Naive thymus-derived CD4-positive, alpha-beta T cell (primary cell): ENCODE measurements around the gene ARSG. TPM values are rescaled to one million over a fixed set of nuclear protein-coding genes. Genes with fewer than 3 reads are reported as not detected.
"Not testable (repeated sequence)": the region's sequence is repeated elsewhere in the genome, so short reads cannot be mapped to it uniquely, and the experiment has no call there.

Source experiments
- ATAC-seq: fragments of 150-1000 bp; cut with Tn5 transposase; 2 replicates; pipeline ENCODE4 v1.10.0; 2021; ENCODE audit warnings: mild to moderate bottlenecking, moderate library complexity
- CTCF ChIA-PET: fragments of 350-600 bp; sonication (Branson Sonifier 250); formaldehyde crosslinking; loops from one replicate; lab custom pipeline; 2021; ENCODE audit warnings: antibody characterized with exemption; lab: Charles Lee
- POLR2A ChIA-PET: fragments of 350-600 bp; sonication (Branson Sonifier 250); formaldehyde crosslinking; loops from one replicate; lab custom pipeline; 2021; ENCODE audit warnings: antibody characterized with exemption, inconsistent platforms; lab: Charles Lee
- DNase-seq, 9 donors: peaks; one replicate each; pipeline versions ENCODE4 v3.0.0 to v3.0.0-alpha.2; 2020 to 2022; ENCODE audit warnings: mixed read lengths in 1 of 9
- H3K27ac ChIP-seq: one replicate; pipeline ENCODE4 v1.7.0; 2013; ENCODE audit warnings: mild to moderate bottlenecking, low read depth, low read length, moderate library complexity
- H3K27me3 ChIP-seq, 2 donors: one replicate each; pipeline ENCODE4 v1.7.0; 2013; ENCODE audit warnings: low read length in 2 of 2, mild to moderate bottlenecking in 2 of 2, moderate library complexity in 2 of 2; ENCODE audit not compliant: control insufficient read depth in 2 of 2, insufficient read depth in 2 of 2
- H3K36me3 ChIP-seq, 3 experiments: 1 replicate in 2 of 3; 2 replicates in 1 of 3; pipeline ENCODE4 v1.7.0; 2013; ENCODE audit warnings: low read length in 3 of 3, mild to moderate bottlenecking in 3 of 3, moderate library complexity in 1 of 3; ENCODE audit not compliant: insufficient read depth in 3 of 3, control insufficient read depth in 2 of 3
- H3K4me1 ChIP-seq, 2 donors: one replicate each; pipeline ENCODE4 v1.7.0; 2013; ENCODE audit warnings: low read length in 2 of 2, mild to moderate bottlenecking in 2 of 2, moderate library complexity in 1 of 2; ENCODE audit not compliant: control insufficient read depth in 2 of 2, insufficient read depth in 2 of 2
- H3K4me3 ChIP-seq: 2 replicates; pipeline ENCODE4 v1.7.0; 2013; ENCODE audit warnings: mild to moderate bottlenecking, low read length
- H3K9me3 ChIP-seq, 3 experiments: 1 replicate in 2 of 3; 2 replicates in 1 of 3; pipeline ENCODE4 v1.7.0; 2013; ENCODE audit warnings: low read length in 3 of 3; ENCODE audit not compliant: control insufficient read depth in 2 of 3
- H3K27ac Mint-ChIP-seq, 9 donors: one replicate each; pipeline ENCODE4 v1.8.0; 2020 to 2022; ENCODE audit warnings: mixed read lengths in 9 of 9, mild to moderate bottlenecking in 8 of 9, moderate library complexity in 5 of 9, inconsistent platforms in 2 of 9
- H3K27me3 Mint-ChIP-seq, 5 donors: one replicate each; pipeline ENCODE4 v1.8.0; 2021 to 2022; ENCODE audit warnings: mixed read lengths in 5 of 5, mild to moderate bottlenecking in 1 of 5
- H3K36me3 Mint-ChIP-seq, 5 donors: one replicate each; pipeline ENCODE4 v1.8.0; 2020 to 2022; ENCODE audit warnings: mixed read lengths in 5 of 5, mild to moderate bottlenecking in 3 of 5, inconsistent platforms in 1 of 5
- H3K4me1 Mint-ChIP-seq, 7 donors: one replicate each; pipeline ENCODE4 v1.8.0; 2020 to 2022; ENCODE audit warnings: mixed read lengths in 7 of 7, mild to moderate bottlenecking in 3 of 7, inconsistent platforms in 1 of 7
- H3K4me3 Mint-ChIP-seq, 10 donors: one replicate each; pipeline ENCODE4 v1.8.0; 2020 to 2022; ENCODE audit warnings: mild to moderate bottlenecking in 10 of 10, mixed read lengths in 10 of 10, moderate library complexity in 6 of 10, inconsistent platforms in 2 of 10
- H3K9me3 Mint-ChIP-seq, 11 donors: one replicate each; pipeline ENCODE4 v1.8.0; 2020 to 2022; ENCODE audit warnings: mixed read lengths in 11 of 11, mild to moderate bottlenecking in 4 of 11, inconsistent platforms in 1 of 11, moderate library complexity in 1 of 11
- intact Hi-C, 2 donors: fragments of 100-400 bp; cut with micrococcal nuclease; formaldehyde crosslinking; loops; one replicate each; pipeline ENCODE4 v1.15.1; 2023
- polyA plus RNA-seq, 2 donors: library from polyadenylated mRNA; unstranded; fragments of 300-500 nt; fragmentation: Illumina TruSeq; gene quantifications; one replicate each; pipeline ENCODE4 v1.2.3, GENCODE V29; 2021
- total RNA-seq, 6 experiments: library from RNA in 5 of 6; stranded (reverse) in 5 of 6; gene quantifications; 1 replicate in 5 of 6; 2 replicates in 1 of 6; pipeline ENCODE4 v1.2.3 and lab custom pipeline; 2021 to 2026

ARSG gene
- total and polyA plus RNA-seq, 7 experiments from 2014 or later, result 7.3 to 20.0 (median 12.6) TPM

DNA sequence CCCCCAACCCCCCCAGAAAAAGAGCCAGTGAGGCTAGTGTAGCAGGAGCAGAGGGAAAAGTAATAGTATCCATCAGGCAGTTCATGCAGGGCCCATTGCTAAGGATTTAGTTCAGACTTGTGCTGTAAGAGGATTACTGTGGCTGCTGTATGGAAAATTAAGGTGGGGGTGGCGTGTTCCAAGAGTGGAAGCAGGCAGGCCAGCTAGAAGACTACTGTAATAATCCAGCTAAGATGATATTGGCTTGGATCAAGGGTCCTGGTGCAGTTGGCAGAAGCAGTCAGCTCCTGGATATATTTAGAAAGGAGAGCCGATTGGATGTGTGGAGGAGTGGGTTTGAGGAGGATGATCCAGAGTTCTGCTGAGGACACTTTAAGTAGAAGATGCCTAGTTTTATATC lies 28.8 kb upstream of the ARSG start:
- H3K36me3 ChIP-seq, H3K27ac ChIP-seq, H3K9me3 Mint-ChIP-seq, H3K4me3 ChIP-seq, H3K9me3 ChIP-seq, H3K27me3 ChIP-seq, H3K27me3 Mint-ChIP-seq, DNase-seq, ATAC-seq: not testable (repeated sequence)
- H3K4me1 Mint-ChIP-seq, result peaks cover 20 to 61% (median 47%) of the 10 kb centered on the region in 7 donors
- peak overlapping the region in 1 of 10 donors; percentile 41 for H3K4me3 Mint-ChIP-seq
- intact Hi-C loops, result loop anchor here (2.0 to 10.0 kb wide), 3 partner anchors 35 to 502 kb away; no protein-coding TSS in a partner anchor
- H3K4me1 ChIP-seq, result peaks cover 38 to 42% of the 10 kb centered on the region in 2 donors
- peak overlapping the region in 4 of 9 donors; percentile 3 to 64 (median 56) for H3K27ac Mint-ChIP-seq
- H3K36me3 Mint-ChIP-seq, result peaks cover 0 to 12% (median 2%) of the 10 kb centered on the region in 5 donors
- ChIA-PET POLR2A (interaction anchor here (0.6 to 3.7 kb wide), 4 partner anchors 18 to 201 kb away, joined by 4 to 28 read pairs (median 14); partner anchors contain the start of genes ARSG and SLC16A6), CTCF (interaction anchor here (0.6 to 4.6 kb wide), 18 partner anchors 24 to 206 kb away, joined by 3 to 45 read pairs (median 4); partner anchors contain the start of genes ARSG and SLC16A6)

GRCh38 chr17:68263101-68263681 lies 28.1 kb upstream of the ARSG start:
- not testable (repeated sequence) for H3K27ac ChIP-seq, H3K27me3 ChIP-seq, H3K9me3 ChIP-seq, H3K4me3 ChIP-seq, H3K27me3 Mint-ChIP-seq, H3K36me3 ChIP-seq, H3K9me3 Mint-ChIP-seq
- ChIA-PET CTCF (interaction anchor here (0.5 to 4.6 kb wide), 16 partner anchors 10 to 203 kb away, joined by 3 to 45 read pairs (median 4); partner anchors contain the start of genes ARSG and SLC16A6), POLR2A (interaction anchor here (0.6 to 3.7 kb wide), 6 partner anchors 16 to 184 kb away, joined by 3 to 28 read pairs (median 6); partner anchors contain the start of genes AMZ2, ARSG and SLC16A6)
- Mint-ChIP-seq H3K4me1 (peaks cover 17 to 57% (median 43%) of the 10 kb centered on the region in 7 donors), H3K27ac (peak overlapping the region; percentile 3 to 85 (median 52)), H3K36me3 (peaks cover 0 to 12% (median 3%) of the 10 kb centered on the region in 5 donors), H3K4me3 (peak overlapping the region in 2 of 10 donors; percentile 30 to 39)
- ATAC-seq (peak; percentile 52), DNase-seq (peak in 6 of 9 donors; percentile 20 to 65 (median 46))
- intact Hi-C loops, result loop anchor here (1.0 to 10.0 kb wide), 9 partner anchors 29 to 502 kb away; no protein-coding TSS in a partner anchor
- peaks cover 31 to 35% of the 10 kb centered on the region in 2 donors for H3K4me1 ChIP-seq

GRCh38 chr17:68265833-68266232 lies 25.5 kb upstream of the ARSG start:
- Mint-ChIP-seq H3K36me3 (peaks cover 3 to 25% (median 9%) of the 10 kb centered on the region in 5 donors), H3K4me1 (peaks cover 9 to 37% (median 23%) of the 10 kb centered on the region in 7 donors), H3K27ac (peak overlapping the region in 2 of 9 donors; percentile 4 to 13)
- not testable (repeated sequence) for H3K9me3 Mint-ChIP-seq, H3K9me3 ChIP-seq, H3K27ac ChIP-seq, H3K27me3 ChIP-seq, H3K4me3 Mint-ChIP-seq, DNase-seq, H3K27me3 Mint-ChIP-seq, H3K4me3 ChIP-seq, H3K36me3 ChIP-seq, ATAC-seq
- intact Hi-C loops, result loop anchor here in 1 of 2 donors (10.0 kb wide), 1 partner anchor 499 kb away; no protein-coding TSS in a partner anchor
- peaks cover 9 to 12% of the 10 kb centered on the region in 2 donors for H3K4me1 ChIP-seq
- ChIA-PET POLR2A (interaction anchor here (0.6 to 3.7 kb wide), 4 partner anchors 18 to 61 kb away, joined by 3 to 28 read pairs (median 4); partner anchors contain the start of genes AMZ2, ARSG and SLC16A6), CTCF (interaction anchor here (0.6 to 4.6 kb wide), 9 partner anchors 8 to 198 kb away, joined by 3 to 45 read pairs (median 3); no protein-coding TSS in a partner anchor)

- Histone ChIP-seq H3K9me3 (no peaks in the 10 kb centered on the region), H3K27ac (no peak overlapping the region), H3K4me3 (no peak overlapping the region), H3K36me3 (peaks cover 9 to 50% (median 10%) of the 10 kb centered on the region in 3 experiments), H3K27me3 (no peaks in the 10 kb centered on the region), H3K4me1 (no peaks in the 10 kb centered on the region)
- H3K4me1 Mint-ChIP-seq, result peaks cover 0 to 5% (median 0%) of the 10 kb centered on the region in 7 donors
- ATAC-seq (no peak), DNase-seq (no peak)
- no peaks in the 10 kb centered on the region for H3K27me3 Mint-ChIP-seq
- H3K4me3 Mint-ChIP-seq, result no peak overlapping the region
- H3K27ac Mint-ChIP-seq, result no peak overlapping the region
- H3K36me3 Mint-ChIP-seq, result peaks cover 9 to 52% (median 28%) of the 10 kb centered on the region in 5 donors
- POLR2A ChIA-PET, result interaction anchor here (1.0 to 2.6 kb wide), 2 partner anchors 15 to 17 kb away, joined by 4 to 12 read pairs; partner anchors contain the start of genes ARSG and SLC16A6
- intact Hi-C loops, result no loop called here
- CTCF ChIA-PET, result interaction anchor here (0.5 kb wide), 1 partner anchor 8 kb away, joined by 3 read pairs; no protein-coding TSS in a partner anchor
- peaks cover 0 to 6% (median 0%) of the 10 kb centered on the region in 11 donors for H3K9me3 Mint-ChIP-seq
These were observed 17.6 kb upstream of the ARSG start for GRCh38 chr17:68273722-68274121.

DNA sequence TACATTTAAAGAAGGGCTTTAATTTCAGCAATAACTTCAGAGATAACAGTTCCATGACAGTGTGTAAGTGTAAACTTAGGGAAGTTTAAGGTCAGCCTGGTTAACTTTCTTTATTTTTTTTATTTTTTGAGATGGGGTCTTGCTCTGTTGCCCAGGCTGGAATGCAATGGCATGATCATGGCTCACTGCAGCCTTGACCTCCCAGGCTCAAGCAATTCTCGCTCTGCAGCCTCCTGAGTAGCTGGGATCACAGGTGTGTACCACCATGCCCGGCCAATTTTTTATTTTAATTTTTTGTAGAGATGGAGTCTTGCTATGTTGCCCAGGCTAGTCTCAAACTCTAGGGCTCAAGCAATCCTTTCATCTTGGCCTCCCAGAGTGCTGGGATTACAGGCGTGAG lies 15.0 kb upstream of the ARSG start:
- H3K9me3 ChIP-seq, H3K27me3 Mint-ChIP-seq, H3K27ac ChIP-seq, H3K4me1 ChIP-seq, H3K27me3 ChIP-seq, ATAC-seq, H3K4me3 Mint-ChIP-seq, DNase-seq, H3K27ac Mint-ChIP-seq, H3K4me3 ChIP-seq, intact Hi-C loops: not testable (repeated sequence)
- peaks cover 0 to 17% (median 9%) of the 10 kb centered on the region in 7 donors for H3K4me1 Mint-ChIP-seq
- ChIA-PET POLR2A (interaction anchor here (0.7 to 1.3 kb wide), 3 partner anchors 12 to 142 kb away, joined by 4 to 7 read pairs (median 4); no protein-coding TSS in a partner anchor), CTCF (interaction anchor here (1.4 kb wide), 1 partner anchor 157 kb away, joined by 3 read pairs; no protein-coding TSS in a partner anchor)
- H3K36me3 ChIP-seq, result peaks cover 6 to 44% (median 10%) of the 10 kb centered on the region in 3 experiments
- peaks cover 0 to 11% (median 0%) of the 10 kb centered on the region in 11 donors for H3K9me3 Mint-ChIP-seq
- peaks cover 7 to 55% (median 39%) of the 10 kb centered on the region in 5 donors for H3K36me3 Mint-ChIP-seq

GRCh38 chr17:68277807-68278206 lies 13.5 kb upstream of the ARSG start:
- H3K9me3 Mint-ChIP-seq, result peaks cover 0 to 15% (median 0%) of the 10 kb centered on the region in 11 donors
- no peak overlapping the region for H3K4me3 Mint-ChIP-seq
- ATAC-seq, result no peak
- intact Hi-C loops, result no loop called here
- Histone ChIP-seq H3K27me3 (no peaks in the 10 kb centered on the region), H3K4me1 (no peaks in the 10 kb centered on the region), H3K27ac (no peak overlapping the region), H3K9me3 (no peaks in the 10 kb centered on the region), H3K36me3 (peaks cover 6 to 30% (median 6%) of the 10 kb centered on the region in 3 experiments), H3K4me3 (no peak overlapping the region)
- no peaks in the 10 kb centered on the region for H3K27me3 Mint-ChIP-seq
- H3K36me3 Mint-ChIP-seq, result peaks cover 5 to 54% (median 38%) of the 10 kb centered on the region in 5 donors
- peaks cover 0 to 18% (median 9%) of the 10 kb centered on the region in 7 donors for H3K4me1 Mint-ChIP-seq
- no peak for DNase-seq
- no peak overlapping the region for H3K27ac Mint-ChIP-seq
- ChIA-PET CTCF (interaction anchor here (0.7 to 1.0 kb wide), 3 partner anchors 10 to 153 kb away, joined by 3 to 5 read pairs (median 3); no protein-coding TSS in a partner anchor), POLR2A (interaction anchor here (1.2 kb wide), 1 partner anchor 15 kb away, joined by 3 read pairs; no protein-coding TSS in a partner anchor)
